Stromal cell of bone marrow (primary cell): ENCODE data around the gene POLDIP2.

Experiments
- DNase-seq: peaks from one replicate; pipeline ENCODE4 v3.0.0-alpha.2; 2012; ENCODE audit warnings: low read depth

Gene POLDIP2

DNA sequence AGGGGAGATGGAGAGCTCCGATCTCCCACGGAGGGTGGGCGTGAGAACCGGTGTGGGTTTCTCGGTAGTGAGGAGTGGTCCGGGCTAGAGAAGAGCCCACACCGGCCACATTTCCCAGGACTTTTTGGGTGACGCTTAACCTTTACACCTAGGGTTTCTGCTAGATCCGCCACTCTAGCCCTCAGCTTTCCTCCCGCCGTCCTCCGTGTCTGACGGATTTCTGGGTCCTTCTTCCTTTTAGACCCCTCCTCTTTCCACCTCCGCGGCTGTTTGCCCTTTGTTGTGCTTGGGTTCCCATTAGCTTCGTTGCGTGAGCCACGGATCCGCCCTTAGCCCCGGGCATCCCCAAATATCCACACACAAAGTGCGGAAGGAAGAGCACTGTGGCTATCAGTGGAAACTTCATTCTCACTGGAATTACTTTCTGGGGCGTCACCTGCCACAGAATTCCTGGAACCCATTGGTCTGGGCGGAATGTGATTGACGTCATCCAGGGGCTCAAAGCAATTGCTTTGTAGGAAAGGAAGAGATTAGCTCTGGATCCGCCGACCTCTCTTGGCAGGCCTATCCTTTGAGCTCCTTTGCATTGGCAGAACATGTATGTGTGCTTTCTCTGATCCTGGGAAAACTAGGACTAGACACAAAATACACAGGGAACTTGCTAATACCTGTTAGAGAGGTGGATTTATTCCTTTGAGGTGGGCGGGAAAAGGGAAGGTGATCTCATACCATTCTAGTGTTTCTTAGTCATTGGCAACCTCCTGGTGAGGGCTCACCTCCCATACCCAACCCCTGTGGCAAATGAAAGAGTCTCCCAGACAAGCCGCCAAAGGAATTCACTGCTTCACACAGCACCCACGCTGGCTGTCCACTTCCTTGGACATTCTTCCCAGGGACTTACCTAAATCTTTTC lies 21.1 kb downstream of the POLDIP2 start:
- DNase-seq = peak; percentile 53

DNA sequence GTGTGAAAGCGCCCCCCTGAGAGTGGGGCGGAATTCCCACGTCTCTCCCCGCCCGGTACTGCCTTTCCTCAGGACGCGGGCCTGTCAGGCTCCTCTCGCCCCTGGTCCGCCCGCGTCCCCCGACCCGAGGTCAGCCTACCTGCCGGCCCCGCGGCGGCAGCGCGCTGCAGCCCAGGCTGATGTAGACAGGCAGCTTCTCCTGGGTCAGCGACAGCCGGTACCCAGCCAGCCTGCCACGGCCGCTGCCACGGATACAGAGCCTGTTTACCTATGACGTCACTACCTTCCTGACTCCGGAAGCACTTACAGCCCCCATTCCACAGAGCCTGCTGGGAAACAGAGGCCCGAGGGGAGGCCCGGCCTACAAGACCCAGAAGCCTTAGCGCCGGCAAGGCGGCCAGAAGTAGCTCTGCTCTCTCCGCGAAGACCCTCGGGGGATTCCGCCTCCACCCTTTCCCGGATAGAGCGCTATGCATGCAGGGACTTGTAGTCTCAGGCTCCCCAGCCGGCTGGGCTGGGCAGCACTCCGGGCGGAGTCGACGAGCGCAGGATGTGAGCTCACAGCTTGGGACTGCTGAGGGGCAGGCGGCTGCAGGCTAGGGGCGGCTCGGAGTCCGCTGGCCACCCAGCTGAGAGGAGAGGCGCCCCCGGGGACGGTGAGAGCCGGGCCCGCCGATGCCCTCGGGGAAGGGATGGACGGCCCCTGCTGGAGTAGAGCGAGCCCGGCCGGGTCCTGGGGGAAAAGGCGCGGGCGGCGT lies 21.9 kb downstream of the POLDIP2 start, which contains the start of the genes IFT20 and TNFAIP1:
Gene IFT20, minus strand, starts transcription at position 272 of the 758 bp plus-strand sequence. CDS start 3,487 bp downstream, outside the sequence.
Gene TNFAIP1, plus strand, starts transcription at position 561 of the 758 bp plus-strand sequence. CDS start 3,761 bp downstream, outside the sequence.
- DNase-seq = peak; percentile 100

DNA sequence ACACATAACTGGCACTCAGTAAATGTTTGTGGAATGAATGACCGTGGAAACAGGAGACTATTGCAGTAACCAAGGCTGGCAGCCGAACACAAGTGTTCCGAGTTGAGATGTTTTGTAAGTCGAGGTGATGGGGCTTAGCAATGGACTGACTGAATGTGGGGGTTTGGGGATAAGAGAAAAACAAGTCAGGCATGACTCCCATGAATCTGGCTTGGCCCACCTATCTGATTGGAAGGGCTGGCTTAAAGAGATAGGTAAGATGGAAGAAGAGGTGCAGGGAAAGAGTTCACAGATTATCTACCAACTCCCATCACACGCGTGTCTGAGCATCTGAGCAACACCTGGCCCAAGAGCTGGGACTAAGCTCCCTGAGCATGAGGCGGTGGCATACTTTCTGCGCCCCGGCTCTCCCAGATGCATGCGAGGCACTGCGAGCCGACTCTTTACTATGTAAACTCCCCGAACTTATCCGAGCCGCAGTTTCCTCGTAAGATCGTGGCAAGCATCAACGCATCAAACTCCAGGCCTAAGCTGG lies 22.6 kb downstream of the POLDIP2 start:
- DNase-seq = peak; percentile 29

DNA sequence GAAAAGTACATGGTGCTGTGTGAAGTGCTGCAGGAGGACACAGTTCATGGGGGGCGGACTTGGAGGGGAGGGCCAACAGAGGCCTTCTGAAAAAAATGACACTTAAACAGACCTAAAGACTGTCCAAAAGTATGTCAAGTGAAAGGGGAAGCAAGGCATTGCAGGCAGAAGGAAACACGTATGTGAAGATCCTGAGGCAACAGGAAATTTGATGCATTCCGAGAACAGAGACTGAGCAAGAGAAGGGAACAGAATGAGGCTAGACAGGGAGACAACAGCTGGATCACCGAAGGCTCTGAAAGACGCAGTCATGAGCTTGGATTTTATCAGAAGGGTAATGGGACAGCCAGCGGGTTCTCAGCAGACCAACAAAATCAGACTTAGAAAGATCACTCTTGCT lies 23.2 kb downstream of the POLDIP2 start:
- no peak for DNase-seq

- no peak for DNase-seq
Observed at GRCh38 chr17:28333083-28333746, 24.1 kb downstream of the POLDIP2 start.

DNA sequence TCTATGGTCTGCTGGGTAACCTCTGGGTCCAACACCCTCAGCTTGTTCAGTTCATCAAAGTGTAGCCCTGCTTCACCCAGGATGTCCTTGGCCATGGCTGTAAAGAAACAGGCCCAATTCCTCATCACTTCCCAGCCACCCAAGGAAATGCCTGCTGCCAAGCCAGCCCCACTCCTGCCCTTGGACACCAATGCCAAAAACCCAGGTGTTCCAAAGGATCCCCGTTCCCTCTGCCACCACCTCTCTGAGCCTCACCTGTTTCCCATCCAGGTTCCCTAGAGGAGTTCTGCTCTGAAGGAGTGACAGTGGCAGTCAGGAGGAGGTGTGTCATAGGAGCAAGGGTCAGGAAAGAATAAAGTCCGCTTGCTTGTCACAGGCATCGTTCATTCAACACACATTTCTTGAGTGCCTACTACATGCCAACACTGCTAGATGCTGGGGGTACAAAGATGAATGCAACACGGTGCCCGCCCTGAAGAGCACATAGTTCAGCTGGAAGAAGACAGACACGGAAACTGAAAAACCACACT lies 25.4 kb downstream of the POLDIP2 start:
- no peak for DNase-seq

DNA sequence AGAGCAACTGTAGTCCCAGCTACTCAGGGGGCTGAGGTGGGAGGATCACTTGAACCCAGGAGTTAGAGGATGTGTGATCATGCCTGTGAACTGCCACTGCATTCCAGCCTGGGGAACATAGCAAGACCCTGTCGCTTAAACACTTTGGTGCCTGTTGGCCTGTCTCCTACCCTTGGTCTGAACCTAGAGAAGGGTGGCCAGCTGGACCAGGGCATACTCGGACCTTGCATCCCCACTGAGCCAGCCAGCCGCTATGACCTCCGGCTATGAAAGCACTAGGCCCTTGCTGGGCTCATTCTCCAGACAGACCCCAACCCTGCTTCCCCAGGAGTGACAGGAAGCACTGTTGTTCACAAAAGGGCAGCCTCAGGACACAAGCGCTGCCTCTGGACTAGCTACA lies 26.7 kb downstream of the POLDIP2 start:
- no peak for DNase-seq

- no peak for DNase-seq
Observed at GRCh38 chr17:28328325-28328724, 29.0 kb downstream of the POLDIP2 start.

- DNase-seq = no peak
Observed at GRCh38 chr17:28327709-28328108, 29.6 kb downstream of the POLDIP2 start.

- no peak for DNase-seq
Observed at GRCh38 chr17:28327031-28327607, 30.2 kb downstream of the POLDIP2 start.

GRCh38 chr17:28326114-28326513 lies 31.2 kb downstream of the POLDIP2 start:
- DNase-seq = no peak

DNA sequence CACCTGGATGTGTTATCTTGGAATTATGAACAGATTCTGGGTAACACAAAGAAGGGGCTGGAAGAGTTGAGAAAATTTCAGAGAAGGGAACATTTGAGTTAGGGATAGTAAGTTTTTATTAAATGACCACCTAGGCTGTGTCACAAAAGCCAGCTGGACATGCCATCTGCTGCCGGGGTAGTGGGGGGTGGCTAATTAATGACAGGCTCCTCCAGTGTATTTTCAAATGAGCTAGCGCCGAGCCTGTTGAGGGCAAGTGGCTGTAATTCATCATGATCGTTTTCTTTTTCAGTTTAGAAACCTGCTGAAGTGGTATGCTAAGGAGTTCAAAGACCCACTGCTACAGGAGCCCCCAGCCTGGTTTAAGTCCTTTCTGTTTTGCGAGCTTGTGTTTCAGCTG lies 32.1 kb downstream of the POLDIP2 start:
- DNase-seq = no peak

DNA sequence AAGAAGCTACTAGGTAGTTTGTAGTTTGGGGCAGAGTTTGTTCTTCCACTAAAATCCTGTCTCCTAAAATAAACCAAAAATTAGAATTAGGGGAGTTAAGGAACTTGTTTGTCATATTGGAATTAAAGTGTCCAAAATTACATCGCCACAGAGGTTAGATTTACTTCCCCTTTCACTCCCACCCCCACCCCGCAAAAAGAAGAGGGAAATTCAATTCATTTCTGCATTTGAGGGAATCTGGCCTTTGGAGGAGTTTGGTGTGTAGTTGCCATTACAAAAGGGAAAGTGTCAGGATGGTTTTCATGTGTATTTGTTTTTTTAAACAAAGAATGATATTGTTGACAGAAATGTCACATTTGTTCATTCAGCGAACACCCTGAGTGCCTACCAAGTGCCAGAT lies 32.5 kb downstream of the POLDIP2 start:
- no peak for DNase-seq

- DNase-seq = no peak
Observed at GRCh38 chr17:28324267-28324745, 33.0 kb downstream of the POLDIP2 start.

DNA sequence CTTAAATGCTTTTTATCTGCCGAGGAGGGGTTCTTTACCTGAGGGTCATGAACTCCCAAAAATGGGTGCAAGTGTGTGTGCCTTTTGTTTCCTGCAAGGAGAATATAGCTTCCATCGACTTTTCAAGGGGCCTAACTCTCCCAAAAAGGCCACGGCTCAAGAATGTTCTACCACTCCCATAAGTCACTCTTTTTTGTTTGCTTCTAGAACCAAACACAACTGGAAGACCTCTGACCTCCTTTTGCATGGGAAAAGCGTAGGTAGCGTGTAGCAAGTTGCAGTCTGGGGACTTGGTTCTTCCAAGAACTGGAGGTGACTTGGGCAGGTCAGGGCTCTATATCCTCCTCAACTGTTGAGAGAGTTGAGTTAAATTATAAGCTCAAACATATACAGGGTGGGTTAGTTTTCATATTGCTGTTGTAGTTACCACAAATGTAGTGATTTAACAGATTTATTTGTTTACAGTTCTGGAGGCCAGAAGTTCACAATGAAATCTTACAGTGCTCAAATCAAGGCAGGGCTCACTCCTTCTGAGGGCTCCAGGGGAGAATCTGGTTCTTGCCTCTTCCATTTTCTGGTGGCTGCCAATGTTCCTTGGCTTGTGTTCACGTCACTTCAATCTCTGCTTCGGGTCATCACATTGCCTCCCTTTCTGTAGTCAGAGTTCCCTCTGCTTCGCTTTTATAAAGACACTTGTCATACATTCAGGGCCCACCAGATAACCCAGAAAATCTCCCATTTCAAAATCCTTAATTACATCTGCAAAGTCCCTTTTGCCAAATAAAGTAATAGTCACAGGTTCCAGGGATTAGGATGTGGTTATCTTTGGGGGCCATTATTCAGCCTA lies 36.9 kb downstream of the POLDIP2 start:
- no peak for DNase-seq

- DNase-seq = no peak
Observed at GRCh38 chr17:28319598-28319935, 37.8 kb downstream of the POLDIP2 start.

GRCh38 chr17:28318759-28319597 lies 38.3 kb downstream of the POLDIP2 start, which contains the start of gene TMEM97:
TSS of gene TMEM97 (plus strand) at chr17:28319200. CDS start at chr17:28319240, 40 bp downstream.
- DNase-seq = peak; percentile 93

DNA sequence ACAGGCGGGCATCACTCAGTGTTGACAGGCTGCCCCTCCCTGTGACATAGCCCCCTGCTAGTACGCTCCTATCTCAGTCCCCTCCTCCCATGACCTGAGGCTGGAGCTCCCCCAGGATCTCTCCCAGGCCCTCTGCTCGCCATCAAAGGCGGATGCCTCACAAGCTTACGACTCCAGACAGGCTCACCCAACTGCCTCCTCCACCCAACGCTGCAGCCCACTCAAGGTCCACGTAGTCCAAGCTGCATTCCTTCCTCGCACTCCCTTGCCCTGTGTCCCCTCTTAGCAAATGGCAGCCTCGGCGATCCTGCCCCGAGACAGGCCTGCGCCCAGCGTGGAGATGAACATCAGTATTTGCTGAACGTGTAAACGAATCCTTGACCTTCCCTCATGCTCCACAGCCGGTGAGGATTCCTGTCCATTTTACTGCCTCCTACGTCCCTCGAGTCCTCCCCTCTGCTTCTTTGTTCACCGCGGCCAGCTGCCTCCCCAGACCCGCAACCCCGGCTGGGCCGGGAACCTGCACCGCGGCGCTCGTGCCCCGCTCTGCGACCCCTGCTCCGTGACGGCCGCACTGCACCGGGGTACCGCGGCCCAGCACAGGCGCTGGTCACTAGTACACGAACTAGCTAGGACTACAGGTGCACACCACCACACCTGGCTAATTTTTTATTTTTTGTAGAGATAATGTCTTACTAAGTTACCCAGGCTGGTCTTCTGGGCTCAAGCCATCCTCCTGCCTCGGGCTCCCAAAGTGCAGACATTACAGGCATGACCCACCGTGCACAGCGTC lies 39.2 kb downstream of the POLDIP2 start:
- no peak for DNase-seq
